NCI-H2029 treated with DMSO at 0.1 percent for 48 hours (cell line): ENCODE data around the gene GLT8D2.
"Not testable (repeated sequence)": the region's sequence is repeated elsewhere in the genome, so short reads cannot be mapped to it uniquely, and the experiment has no call there.

ENCODE experiments used
- DNase-seq: peaks from one replicate; lab custom pipeline; 2025; lab: John Stamatoyannopoulos, UW

GLT8D2 gene

GRCh38 chr12:104050436-104050835 lies 449 bp upstream of the GLT8D2 start:
- DNase-seq = no peak

GRCh38 chr12:104049278-104049902 lies 597 bp downstream of the GLT8D2 start:
- DNase-seq = no peak

- DNase-seq = no peak
Observed at GRCh38 chr12:104048811-104049210, 1.2 kb downstream of the GLT8D2 start.

GRCh38 chr12:104048162-104048561 lies 1.8 kb downstream of the GLT8D2 start:
- no peak for DNase-seq

DNA sequence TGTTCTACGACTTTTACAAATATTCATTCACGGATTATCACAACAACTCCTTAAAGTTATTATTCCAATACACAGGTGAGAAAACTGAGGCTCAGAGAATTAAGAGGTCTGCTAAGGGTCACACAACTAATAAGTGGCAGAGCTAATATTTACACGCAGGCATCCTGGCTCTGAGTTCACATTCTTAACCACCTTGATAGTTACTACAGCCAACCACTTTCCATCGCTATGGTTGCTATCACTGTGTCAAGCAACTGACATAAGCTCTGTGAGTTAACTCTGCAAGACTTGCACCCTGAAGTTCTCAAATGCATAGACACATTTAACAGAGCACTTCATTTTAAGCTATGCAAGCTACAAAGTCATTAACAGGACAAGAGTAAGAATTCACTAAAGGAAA lies 3.7 kb downstream of the GLT8D2 start:
- no peak for DNase-seq

GRCh38 chr12:104044158-104044557 lies 5.8 kb downstream of the GLT8D2 start:
- no peak for DNase-seq

GRCh38 chr12:104042580-104042979 lies 7.4 kb downstream of the GLT8D2 start:
- DNase-seq = no peak

DNA sequence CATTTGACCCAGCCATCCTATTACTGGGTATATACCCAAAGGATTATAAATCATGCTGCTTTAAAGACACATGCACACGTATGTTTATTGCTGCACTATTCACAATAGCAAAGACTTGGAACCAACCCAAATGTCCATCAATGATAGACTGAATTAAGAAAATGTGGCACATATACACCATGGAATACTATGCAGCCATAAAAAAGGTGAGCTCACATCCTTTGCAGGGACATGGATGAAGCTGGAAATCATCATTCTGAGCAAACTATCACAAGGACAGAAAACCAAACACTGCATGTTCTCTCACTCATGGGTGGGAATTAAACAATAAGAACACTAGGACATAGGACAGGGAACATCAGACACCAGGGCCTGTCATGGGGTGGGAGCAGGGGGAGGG lies 10.2 kb downstream of the GLT8D2 start:
- DNase-seq = not testable (repeated sequence)

GRCh38 chr12:104036143-104036542 lies 13.8 kb downstream of the GLT8D2 start:
- DNase-seq = not testable (repeated sequence)

DNA sequence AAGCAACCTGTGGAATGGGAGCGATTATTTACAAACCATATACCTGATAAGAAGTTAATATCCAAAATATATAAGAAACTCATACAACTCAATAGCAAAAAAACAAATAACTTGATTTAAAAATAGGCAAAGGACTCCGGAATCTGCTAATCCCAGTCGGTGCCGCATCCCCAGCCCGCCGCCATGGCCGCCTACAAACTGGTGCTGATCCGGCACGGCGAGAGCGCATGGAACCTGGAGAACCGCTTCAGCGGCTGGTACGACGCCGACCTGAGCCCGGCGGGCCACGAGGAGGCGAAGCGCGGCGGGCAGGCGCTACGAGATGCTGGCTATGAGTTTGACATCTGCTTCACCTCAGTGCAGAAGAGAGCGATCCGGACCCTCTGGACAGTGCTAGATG lies 19.4 kb downstream of the GLT8D2 start:
- not testable (repeated sequence) for DNase-seq

DNA sequence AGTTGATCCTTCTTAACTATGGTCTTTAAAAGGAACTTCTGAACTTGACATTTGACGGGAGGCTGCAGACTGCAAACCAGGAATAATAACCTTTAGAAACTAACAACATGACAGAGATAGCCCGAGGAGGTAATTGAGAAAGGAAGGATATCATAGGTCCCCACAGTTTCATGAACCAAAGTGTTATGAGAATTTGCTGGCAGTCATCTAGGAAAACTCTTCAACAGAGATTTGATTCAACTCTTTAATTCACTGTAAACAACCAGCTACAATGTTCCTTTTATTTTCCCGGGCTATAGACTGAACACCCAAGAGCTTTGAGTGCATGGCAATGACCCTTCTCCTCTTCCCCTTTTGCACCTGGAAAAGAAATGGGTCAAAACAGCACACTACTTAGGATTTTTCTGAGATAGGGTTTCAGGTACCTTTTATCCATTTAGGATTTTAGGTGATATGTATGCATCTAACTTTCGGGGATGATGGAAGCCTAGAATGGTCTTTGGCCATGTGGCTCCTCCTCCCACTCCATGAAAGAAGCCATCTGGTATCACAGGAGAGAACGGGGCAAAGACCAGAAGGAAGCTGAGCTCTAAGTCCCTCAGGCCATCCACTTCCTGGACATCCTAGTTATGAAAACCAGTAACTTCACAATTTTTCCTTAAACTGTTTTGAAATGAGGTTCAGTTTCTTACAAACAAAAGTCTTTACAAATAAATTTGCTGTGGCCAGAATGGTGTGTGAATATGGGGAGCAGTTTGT lies 23.0 kb downstream of the GLT8D2 start:
- peak; percentile 19 for DNase-seq

- DNase-seq = no peak
Observed at GRCh38 chr12:104025771-104026170, 24.2 kb downstream of the GLT8D2 start.

DNA sequence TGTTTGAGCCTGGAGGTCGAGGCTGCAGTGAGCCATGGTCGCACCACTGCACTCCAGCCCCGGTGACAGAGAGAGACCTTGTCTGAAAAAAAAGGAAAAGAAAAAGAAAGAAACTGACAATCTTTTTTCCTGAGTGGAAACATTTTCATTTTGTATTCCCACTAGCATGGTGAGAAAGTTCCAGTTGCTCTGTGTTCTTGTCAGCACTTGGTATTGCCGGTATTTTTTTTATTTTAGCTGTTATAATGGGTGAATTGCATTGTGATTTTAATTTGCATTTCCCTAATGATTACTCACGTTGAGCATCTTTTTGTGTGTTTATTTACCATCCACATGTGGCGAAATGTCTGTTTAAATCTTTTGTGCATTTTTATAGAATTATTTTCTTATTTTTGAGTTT lies 25.6 kb downstream of the GLT8D2 start:
- DNase-seq = no peak

- no peak for DNase-seq
Observed at GRCh38 chr12:104023710-104024109, 26.3 kb downstream of the GLT8D2 start.

DNA sequence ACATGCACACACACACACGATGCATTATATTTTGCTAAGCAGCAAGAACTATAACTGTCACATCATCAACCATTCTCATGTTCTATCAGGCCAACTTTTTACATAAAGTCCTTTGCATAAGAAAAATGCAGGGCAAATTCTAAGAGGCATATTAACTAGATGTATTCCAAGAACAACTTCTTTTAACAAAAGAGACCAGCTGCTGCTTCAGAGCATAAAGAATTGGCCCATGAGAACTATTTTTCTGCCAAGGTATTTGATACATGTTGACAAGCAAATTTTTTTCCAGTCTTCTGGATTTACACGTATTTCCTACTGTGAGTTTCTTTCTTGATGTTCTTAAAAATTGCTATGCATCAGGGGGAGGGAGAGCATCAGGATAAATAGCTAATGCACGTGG lies 27.2 kb downstream of the GLT8D2 start:
- DNase-seq = no peak

DNA sequence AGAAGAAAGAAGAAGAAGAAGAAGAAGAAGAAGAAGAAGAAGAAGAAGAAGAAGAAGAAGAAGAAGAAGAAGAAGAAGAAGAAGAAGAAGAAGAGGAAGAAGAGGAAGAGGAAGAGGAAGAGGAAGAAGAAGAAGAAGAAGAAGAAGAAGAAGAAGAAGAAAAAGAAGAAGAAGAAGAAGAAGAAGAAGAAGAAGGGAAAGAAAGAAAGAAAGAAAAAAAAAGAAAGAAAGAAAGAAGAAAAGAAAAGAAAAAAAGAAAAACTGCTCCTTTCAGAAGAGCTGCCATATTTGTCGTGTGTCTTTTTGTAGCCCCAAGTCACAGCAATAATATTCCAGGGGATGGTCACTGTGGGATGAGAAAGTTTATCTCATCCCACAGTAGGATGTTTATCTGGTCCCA lies 28.1 kb downstream of the GLT8D2 start:
- not testable (repeated sequence) for DNase-seq

DNA sequence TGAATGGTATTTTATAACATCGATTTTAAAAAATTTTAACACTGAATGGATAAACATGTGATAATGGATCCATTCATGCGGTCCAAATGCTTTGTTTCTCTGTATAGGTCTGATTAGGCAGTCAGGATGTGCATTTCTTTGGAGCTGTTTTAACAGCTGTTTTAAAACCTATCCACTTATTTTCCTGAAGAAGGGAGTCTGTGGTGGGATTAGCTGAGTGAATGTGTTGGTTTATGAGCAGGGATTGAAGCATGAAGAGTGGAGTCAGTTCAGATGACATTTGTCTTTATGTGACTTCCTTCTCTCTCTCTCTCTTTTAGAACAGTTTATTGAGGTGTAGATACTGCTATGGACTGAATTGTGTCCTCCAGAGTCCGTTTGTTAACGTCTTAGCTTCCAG lies 37.7 kb downstream of the GLT8D2 start:
- DNase-seq = no peak

GRCh38 chr12:104011253-104011652 lies 38.7 kb downstream of the GLT8D2 start:
- DNase-seq = no peak

DNA sequence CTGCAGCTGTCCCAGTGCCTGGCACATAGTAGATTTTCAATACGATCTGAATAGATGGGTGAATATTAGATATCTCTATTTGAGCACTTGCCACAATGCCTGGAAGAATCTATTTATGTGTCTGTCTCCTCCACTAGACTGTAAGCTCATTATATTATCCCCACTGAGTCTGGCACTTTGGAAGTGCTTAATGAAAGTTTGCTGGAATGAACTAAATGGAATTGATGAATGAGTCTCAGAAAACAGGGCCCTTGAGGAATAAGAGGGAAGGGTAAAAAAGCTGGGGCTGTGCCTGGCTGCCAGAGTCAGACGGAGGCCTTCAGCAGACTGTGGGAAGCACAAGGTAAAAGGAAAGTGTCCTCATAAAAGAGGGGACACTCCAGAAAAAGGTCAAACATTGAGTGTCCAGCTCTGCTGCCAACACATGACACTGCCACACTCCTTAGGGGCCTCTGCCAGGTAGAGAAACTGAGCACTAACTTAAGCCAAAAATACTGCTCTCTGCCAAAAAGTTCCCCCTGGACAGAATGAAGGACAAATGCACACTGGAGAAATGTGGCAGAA lies 39.3 kb downstream of the GLT8D2 start:
- no peak for DNase-seq

DNA sequence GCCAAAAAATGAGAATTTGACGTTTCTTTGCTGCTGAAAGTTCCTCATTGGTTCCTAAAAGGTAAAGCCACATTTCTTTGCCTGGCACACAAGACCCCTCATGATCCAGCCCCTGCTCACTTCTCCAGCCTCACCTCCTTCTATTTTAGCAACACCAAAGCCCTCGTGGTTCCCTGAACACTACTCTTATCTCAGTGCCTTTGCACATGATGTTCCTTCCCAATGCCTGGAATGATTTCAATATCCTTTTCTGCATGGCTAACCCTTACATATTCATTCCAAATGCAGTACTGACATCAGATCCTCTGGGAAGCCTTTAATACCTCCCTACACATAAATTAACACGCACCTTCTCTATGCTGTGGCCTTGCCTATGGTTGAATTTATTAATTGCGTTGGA lies 39.9 kb downstream of the GLT8D2 start:
- no peak for DNase-seq

DNA sequence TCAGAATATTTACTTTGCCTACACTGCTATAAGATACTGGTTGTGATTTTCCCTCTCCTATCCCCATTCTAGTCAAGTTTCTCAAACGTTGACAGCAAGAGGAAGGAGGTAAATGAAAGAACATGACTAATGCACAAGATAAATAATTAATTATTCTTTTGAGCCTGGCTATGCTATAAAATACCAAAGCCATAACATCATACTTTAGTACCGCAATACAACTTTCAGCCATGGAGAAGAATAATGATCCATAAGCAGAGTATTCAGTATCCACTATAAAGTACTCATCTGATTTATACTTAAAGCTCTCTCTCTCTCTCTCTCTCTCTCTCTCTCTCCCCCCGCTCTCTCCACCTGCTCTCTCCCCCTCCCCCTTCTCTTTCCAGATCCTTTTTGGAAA lies 43.1 kb downstream of the GLT8D2 start:
- DNase-seq = no peak

DNA sequence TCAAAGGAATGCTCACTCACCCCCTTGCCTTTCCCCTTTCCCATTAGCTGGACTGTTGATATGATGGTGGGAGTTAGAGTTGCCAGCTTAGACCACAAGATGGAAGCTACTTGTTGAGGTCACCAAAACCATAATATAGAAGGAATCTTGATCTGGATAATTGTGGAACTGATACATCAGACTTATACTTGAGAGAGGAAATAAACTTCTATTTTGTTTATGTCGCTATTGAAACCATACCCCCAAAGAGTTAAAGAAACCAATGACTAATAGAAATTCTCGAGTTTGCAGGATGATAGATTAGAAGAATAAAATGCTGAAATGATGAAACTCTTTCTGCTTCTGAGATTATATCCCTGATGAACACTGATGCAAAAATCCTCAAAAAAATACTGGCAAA lies 46.4 kb downstream of the GLT8D2 start:
- DNase-seq = no peak

DNA sequence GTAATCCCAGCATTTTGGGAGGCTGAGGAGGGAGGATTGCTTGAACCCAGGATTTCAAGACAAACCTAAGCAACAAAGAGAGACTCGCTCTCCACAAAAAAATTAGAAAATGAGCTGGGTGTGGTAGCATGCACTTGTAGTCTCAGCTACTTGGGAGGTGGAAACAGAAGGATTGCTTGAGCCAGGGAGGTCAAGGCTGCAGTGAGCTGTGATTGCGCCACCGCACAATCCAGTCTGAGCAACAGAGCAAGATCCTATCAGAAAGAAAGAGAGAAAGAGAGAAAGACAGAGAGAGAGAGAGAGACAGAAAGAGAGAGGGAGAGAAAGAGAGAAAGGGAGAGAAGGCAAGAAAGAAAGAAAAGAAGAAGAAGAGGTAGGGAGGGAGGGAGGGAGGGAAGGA lies 47.3 kb downstream of the GLT8D2 start:
- DNase-seq = no peak
